Kidney (tissue), 14 donors: ENCODE results near the gene KIF12. TPM values are rescaled to one million over a fixed set of nuclear protein-coding genes. Genes with fewer than 3 reads are reported as not detected.
A peak's percentile ranks its signal among the peaks of the same experiment; 100 is the strongest.

Source experiments
- DNase-seq, 5 donors: peaks; one replicate each; pipeline ENCODE4 v3.0.0-alpha.2; 2013 to 2020
- FAIRE-seq: peaks from 2 replicates; lab custom pipeline; 2012; peaks lifted over from hg19 to GRCh38; lab: Jason Lieb, UNC
- H3K27ac ChIP-seq, 2 donors: one replicate each; pipeline ENCODE4 v1.7.0; 2013; ENCODE audit warnings: low read depth in 2 of 2, low read length in 2 of 2, inconsistent platforms in 1 of 2
- H3K27me3 ChIP-seq: one replicate; pipeline ENCODE4 v1.7.1; 2013; ENCODE audit warnings: low read length, inconsistent platforms; ENCODE audit not compliant: control insufficient read depth, insufficient read depth
- H3K36me3 ChIP-seq, 3 donors: one replicate each; pipeline versions ENCODE4 v1.7.0 to v1.7.1; 2013; ENCODE audit warnings: low read length in 3 of 3, control low read depth in 1 of 3, inconsistent platforms in 1 of 3; ENCODE audit not compliant: insufficient read depth in 3 of 3, control insufficient read depth in 2 of 3
- H3K4me1 ChIP-seq, 3 donors: one replicate each; pipeline versions ENCODE4 v1.7.0 to v1.7.1; 2013; ENCODE audit warnings: low read length in 3 of 3, inconsistent platforms in 1 of 3, low read depth in 1 of 3; ENCODE audit not compliant: control insufficient read depth in 2 of 3, insufficient read depth in 2 of 3
- H3K4me3 ChIP-seq, 3 donors: one replicate each; pipeline versions ENCODE4 v1.7.0 to v1.8.1; 2013; ENCODE audit warnings: low read length in 3 of 3, control low read depth in 1 of 3, inconsistent platforms in 1 of 3
- H3K9ac ChIP-seq, 3 donors: one replicate each; pipeline versions ENCODE4 v1.7.0 to v1.7.1; 2013; ENCODE audit warnings: low read length in 3 of 3, control low read depth in 1 of 3, inconsistent platforms in 1 of 3
- H3K9me3 ChIP-seq, 3 donors: one replicate each; pipeline versions ENCODE4 v1.7.0 to v1.7.1; 2013; ENCODE audit warnings: low read length in 3 of 3, control low read depth in 1 of 3, inconsistent platforms in 1 of 3; ENCODE audit not compliant: control insufficient read depth in 2 of 3, insufficient read depth in 1 of 3
- intact Hi-C: fragments of 100-400 bp; cut with DNase I; formaldehyde crosslinking; loops from one replicate; pipeline ENCODE4 v1.11.1; 2022
- polyA plus RNA-seq: library from polyadenylated mRNA; stranded (reverse); fragments of 350-450 nt; fragmentation: Illumina TruSeq; extraction: RNeasy Lipid Tissue Mini Kit (QIAGEN cat#74804); gene quantifications from one replicate; pipeline ENCODE4 v1.2.3, GENCODE V29; 2014; ENCODE audit warnings: low read depth, low replicate concordance; ENCODE audit not compliant: insufficient read depth
- total RNA-seq: library from RNA; stranded (reverse); fragmentation: NEBNext Ultra II Directional; extraction: Animal tissue kit (Norgen Biotek cat#: 25700); gene quantifications from one replicate; pipeline ENCODE4 v1.2.1, GENCODE V29; 2021
- TF ChIP-seq, protein P1 (sequence below): IDR thresholded peaks from 3 replicates; pipeline ENCODE4 v1.5.1; 2012; ENCODE audit warnings: mild to moderate bottlenecking, moderate library complexity, borderline replicate concordance; ENCODE audit not compliant: insufficient read depth; ENCODE audit errors: extremely low read depth
- donor health status: control.
- donor health status: control.
- donor health status: control.
- donor health status: control.
- donor health status: control.
- donor health status: DM: yes; HTN: yes; CAD: no.
- donor health status: Normal renal cell carcinoma (clear cell type).

The KIF12 gene
- total and polyA plus RNA-seq, 2 donors from 2014 or later = 155 to 202 TPM

DNA sequence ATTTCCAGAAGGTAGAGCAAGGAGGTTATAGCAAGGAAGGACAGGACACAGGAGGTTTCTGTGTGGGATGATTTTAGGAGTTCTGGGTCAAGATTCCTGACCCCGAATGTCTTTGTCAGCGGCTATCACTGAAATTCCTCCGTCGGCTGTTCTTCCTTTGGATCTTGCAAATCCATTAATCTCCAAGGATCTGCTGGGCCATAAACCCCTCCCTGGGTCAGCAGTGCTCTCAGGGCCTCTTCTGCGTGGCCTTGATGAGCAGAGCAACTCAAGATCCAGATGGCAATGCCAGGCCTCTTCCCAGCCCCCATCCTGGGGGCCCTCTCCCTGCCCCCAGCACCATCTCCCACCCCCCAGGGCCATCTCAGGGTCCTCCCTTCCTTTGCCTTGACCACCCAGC lies 40.0 kb upstream of the KIF12 start:
- FAIRE-seq (no peak), DNase-seq (peak in 1 of 5 donors; percentile 29)
- no peak overlapping the region for H3K9ac ChIP-seq
- H3K27ac ChIP-seq = peak overlapping the region in 1 of 2 donors; percentile 14
- intact Hi-C loops = no loop called here
- no peaks in the 10 kb centered on the region for H3K36me3 ChIP-seq
- H3K4me1 ChIP-seq = no peaks in the 10 kb centered on the region
- H3K4me3 ChIP-seq = no peak overlapping the region
- H3K27me3 ChIP-seq = no peaks in the 10 kb centered on the region
- no peaks in the 10 kb centered on the region for H3K9me3 ChIP-seq
- TF ChIP-seq, protein P1, sequence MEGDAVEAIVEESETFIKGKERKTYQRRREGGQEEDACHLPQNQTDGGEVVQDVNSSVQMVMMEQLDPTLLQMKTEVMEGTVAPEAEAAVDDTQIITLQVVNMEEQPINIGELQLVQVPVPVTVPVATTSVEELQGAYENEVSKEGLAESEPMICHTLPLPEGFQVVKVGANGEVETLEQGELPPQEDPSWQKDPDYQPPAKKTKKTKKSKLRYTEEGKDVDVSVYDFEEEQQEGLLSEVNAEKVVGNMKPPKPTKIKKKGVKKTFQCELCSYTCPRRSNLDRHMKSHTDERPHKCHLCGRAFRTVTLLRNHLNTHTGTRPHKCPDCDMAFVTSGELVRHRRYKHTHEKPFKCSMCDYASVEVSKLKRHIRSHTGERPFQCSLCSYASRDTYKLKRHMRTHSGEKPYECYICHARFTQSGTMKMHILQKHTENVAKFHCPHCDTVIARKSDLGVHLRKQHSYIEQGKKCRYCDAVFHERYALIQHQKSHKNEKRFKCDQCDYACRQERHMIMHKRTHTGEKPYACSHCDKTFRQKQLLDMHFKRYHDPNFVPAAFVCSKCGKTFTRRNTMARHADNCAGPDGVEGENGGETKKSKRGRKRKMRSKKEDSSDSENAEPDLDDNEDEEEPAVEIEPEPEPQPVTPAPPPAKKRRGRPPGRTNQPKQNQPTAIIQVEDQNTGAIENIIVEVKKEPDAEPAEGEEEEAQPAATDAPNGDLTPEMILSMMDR = no peak

GRCh38 chr9:114138552-114138971 lies 39.5 kb upstream of the KIF12 start:
- Histone ChIP-seq H3K9me3 (no peaks in the 10 kb centered on the region), H3K27me3 (no peaks in the 10 kb centered on the region), H3K9ac (no peak overlapping the region), H3K4me3 (no peak overlapping the region), H3K4me1 (no peaks in the 10 kb centered on the region), H3K27ac (peak overlapping the region in 1 of 2 donors; percentile 8), H3K36me3 (no peaks in the 10 kb centered on the region)
- FAIRE-seq (no peak), DNase-seq (peak in 1 of 5 donors; percentile 90)
- TF ChIP-seq, protein P1 = no peak
- intact Hi-C loops = no loop called here

GRCh38 chr9:114137831-114138230 lies 38.7 kb upstream of the KIF12 start:
- intact Hi-C loops = no loop called here
- H3K9me3 ChIP-seq = no peaks in the 10 kb centered on the region
- no peak for FAIRE-seq
- no peak overlapping the region for H3K27ac ChIP-seq
- no peak overlapping the region for H3K4me3 ChIP-seq
- H3K9ac ChIP-seq = no peak overlapping the region
- no peaks in the 10 kb centered on the region for H3K27me3 ChIP-seq
- no peaks in the 10 kb centered on the region for H3K36me3 ChIP-seq
- H3K4me1 ChIP-seq = no peaks in the 10 kb centered on the region
- peak in 1 of 5 donors; percentile 4 for DNase-seq
- TF ChIP-seq, protein P1 = no peak

DNA sequence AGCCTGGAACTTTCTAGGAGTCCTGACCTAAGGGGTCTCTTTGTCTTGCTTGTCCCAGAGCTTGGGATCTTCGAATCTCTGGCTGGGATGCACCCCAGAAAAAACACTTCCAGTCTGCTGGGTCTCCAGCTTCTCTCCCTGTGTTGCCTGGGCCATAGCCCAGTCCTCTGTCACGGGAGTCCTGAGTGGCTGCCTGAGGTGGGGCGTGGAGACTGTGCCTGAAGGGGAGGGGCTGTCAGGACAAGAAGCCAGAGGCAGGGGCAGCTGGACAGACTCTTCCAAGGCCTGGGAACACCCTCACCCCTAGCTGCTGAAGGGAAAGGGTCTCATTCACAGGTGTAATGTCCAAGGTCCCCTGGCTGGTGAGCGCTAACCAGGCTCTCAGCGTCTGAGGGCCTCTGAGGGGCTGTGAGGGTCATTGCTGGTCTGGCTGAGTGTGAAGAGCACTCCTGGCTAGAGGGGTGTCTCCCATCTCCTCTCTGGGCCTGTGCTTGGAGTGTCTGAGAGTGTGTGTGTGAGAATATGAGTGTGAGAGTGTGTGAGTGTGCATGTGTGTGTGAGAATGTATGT lies 35.8 kb upstream of the KIF12 start:
- Histone ChIP-seq H3K9me3 (no peaks in the 10 kb centered on the region), H3K4me1 (no peaks in the 10 kb centered on the region), H3K4me3 (no peak overlapping the region), H3K27me3 (no peaks in the 10 kb centered on the region), H3K36me3 (no peaks in the 10 kb centered on the region), H3K9ac (no peak overlapping the region), H3K27ac (no peak overlapping the region)
- DNase-seq (peak in 1 of 5 donors; percentile 42), FAIRE-seq (no peak)
- TF ChIP-seq, protein P1 = no peak
- intact Hi-C loops = no loop called here
